HL-60/S4 treated with phorbol 12-myristate 13-acetate at 8.2 ng/mL for 4 days and 3 days (cell line): ENCODE results near the gene KRT38.

Experiments used
- in situ Hi-C: fragments of 300-500 bp; cut with MboI; formaldehyde crosslinking; loops from 2 replicates; pipeline ENCODE4 v1.15.0; 2022; ENCODE audit warnings: low sequenced_read_pairs

Gene KRT38

DNA sequence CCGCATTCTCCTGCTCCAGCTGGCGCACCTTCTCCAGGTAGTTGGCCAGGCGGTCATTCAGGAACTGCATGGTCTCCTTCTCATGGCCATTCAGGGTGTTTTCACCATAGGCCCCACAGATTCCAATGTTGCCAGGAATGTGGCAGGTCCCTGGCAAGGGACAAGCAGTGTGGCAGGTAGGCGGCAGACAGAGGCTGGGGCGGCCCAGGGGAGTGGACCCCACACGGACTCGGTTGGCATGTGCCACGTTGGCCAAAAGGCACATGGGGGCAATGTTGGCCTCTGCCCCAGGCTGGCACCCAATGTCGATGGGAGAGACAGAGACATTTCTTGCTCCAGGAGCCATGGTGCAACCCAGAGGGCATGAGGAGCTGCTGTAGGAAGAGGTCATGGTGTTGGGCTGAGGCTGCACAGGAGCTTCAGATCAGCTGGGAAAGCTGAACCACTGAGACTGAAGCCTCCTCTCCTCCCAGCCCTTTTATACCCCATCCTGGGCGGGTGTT lies at the start of gene KRT38:
Gene KRT38, minus strand, starts transcription at position 453 of the 503 bp plus-strand sequence. Its CDS starts 62 bp downstream, at position 391.
- in situ Hi-C loops = no loop called here

DNA sequence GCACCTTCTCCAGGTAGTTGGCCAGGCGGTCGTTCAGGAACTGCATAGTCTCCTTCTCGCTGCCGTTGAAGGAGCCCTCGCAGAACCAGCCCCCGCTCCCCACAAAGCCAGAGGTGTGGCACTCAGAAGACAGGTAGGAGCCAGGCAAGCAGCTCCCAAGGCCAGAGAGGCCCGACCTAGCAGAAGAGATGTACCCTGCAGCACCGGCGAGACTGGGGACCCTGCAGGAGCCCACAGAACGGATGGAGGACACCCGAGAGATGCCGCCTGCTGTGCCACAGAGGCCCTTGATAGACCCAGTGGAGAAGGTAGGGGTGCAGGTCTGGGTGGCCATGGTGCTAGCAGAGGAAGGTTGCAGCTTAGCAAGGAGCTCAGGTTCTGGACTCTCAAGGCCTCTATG lies 48.7 kb upstream of the KRT38 start, which contains the start of gene KRT36:
Gene KRT36, minus strand, starts transcription at position 380 of the 400 bp plus-strand sequence. Its CDS starts 46 bp downstream, at position 334.
- in situ Hi-C loops = no loop called here

DNA sequence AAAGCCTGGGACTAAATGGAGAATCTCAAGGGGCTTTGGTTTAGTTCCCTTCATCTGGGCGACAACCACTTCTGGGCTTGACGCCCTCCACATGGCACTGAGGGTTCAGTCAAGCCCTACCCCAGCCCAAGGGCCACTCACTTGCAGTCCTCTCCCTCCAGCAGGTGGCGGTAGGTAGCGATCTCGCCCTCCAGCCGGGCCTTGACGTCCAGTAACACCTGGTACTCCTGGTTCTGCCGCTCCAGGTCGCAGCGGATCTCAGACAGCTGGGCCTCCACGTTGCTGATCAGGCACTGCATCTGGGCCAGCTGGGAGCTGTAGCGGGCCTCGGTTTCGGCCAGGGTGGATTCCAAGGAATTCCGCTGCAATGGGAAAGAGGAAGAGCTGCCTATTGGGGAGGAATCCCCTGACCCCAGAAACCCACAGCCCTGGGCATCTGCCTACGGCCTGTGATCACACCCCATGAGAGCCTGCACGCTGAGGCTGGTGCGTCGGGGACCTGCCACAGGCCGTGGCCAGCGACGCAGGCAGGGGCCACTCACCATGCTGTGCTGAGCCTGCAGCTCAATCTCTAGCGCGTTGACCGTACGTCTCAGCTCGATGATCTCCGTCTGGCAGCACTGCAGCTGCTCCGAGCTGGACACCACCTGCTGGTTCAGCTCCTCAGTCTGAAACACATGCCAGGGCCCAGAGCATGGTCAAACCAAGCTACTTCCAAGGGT lies 46.2 kb upstream of the KRT38 start:
- in situ Hi-C loops = no loop called here

DNA sequence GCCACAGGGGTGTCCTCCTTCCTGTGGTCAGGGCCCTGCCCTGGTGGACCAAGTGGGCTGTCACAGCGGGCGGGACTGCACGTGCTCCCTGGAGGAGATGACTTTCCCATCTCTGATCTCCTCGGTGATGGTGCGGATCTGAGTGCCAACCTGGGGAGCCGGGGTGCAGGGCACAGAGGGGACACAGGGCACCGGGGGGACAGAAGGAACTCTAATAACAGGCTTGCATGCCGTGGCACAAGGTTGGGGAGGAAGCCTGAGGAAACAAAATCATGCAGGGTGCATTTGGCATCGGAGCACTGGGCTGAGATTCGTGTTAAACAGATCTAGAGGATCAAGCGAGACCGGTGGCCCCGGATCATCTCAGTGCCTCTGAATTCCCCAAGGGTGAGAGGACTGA lies 45.5 kb upstream of the KRT38 start:
- in situ Hi-C loops = no loop called here

DNA sequence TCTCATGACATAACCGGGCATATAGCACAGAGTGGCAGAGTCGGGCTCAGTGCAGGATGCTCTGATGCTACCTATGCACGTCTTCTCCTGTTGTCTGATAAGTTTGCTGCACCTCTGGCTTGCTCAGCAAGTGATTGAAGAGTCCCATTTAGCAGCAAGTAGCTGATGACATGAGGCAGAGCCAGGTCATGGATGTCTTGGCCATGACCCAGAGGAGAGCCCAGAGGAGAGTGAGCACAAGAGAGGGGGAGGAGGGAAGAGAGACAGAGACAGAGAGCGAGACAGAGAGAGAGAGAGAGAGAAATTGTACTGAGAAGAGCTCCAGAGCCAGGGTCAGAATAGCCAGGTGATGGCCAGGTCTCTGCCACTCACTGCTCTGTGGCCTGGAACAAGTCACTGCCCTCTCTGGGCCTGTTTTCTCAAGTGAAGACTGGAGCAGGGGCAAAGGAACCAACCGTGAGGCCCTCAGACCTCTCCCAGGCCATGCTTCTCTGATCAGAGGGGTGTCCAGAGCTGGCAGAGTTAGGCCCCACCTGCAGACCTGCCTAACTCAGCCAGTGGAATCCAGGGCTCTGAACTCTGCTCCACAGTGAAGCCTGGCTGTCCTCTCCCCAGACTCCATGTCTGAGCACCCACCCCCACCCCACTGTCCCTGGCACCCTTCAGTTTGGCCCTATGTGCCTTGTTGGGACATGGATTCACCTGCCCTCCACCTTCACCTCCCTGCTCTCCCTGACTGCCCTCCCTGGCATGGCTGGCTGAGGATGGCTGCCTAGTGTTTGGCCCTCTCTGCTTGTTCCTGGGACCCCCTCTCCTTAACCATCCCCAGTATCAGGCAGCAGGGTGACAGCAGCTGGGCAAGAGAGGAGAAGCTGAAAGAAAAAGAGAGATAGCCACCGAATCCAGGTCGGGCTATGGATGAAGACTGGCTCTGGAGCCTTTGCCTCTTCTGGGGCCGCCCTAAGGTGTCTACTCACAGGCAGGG lies 44.4 kb upstream of the KRT38 start:
- in situ Hi-C loops = no loop called here

DNA sequence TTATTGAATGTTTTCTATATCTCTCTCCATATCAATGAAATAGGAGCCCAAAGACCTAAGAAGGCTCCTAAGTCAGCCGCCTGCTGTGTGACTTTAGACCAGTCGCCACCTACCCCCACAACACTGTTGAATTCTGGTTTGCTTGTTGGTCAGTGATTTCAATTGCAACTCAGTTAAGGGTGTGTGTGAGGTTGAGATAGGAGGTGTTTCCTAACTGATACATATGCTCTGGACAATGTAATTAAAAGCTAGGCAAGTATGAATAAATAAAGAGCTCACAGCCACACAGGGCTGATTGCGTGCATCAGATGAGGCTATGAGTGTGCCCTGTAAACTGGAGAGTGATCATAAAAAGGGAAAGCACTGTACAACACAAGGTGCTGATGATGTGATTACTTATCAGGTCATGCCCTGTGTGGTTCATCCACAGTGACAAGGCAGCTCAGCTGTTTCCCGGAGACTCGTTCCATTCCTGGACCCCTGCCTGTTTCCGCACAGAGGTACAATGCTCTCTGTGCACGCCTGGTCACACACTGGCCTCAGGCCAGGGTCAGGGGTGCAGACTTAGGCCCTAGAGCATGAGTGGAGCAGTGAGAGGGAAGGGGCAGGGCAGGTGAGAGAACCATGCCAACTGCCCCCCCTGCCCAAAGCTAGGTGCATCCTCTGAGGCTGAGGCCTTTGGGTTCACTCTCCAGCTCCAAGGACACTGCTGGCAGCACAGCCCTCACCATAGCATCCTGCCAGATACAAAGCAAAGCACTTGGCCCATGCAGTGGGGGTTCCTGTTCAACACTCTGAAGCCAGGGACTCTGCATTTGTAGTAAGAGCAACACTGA lies 43.4 kb upstream of the KRT38 start:
- in situ Hi-C loops = no loop called here

DNA sequence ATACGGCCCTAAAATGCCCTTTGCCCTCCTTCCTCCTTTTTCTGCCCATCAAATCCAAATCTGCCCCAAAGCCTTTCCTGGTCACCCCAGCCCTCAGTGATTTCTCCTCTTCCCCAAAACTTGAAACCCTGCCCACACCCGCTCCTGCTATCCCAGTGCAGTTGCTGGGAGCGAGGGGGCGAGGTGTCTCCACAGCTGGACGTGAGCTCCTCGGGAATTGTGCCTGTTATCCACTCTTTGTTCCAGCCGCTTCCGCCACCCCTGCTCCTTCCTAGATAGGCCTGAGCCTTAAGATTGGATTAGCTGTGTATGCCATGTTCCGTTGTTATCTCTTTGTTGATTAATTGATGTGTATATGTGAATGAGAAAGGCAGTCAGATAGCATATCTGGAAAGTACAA lies 42.7 kb upstream of the KRT38 start:
- in situ Hi-C loops = no loop called here

DNA sequence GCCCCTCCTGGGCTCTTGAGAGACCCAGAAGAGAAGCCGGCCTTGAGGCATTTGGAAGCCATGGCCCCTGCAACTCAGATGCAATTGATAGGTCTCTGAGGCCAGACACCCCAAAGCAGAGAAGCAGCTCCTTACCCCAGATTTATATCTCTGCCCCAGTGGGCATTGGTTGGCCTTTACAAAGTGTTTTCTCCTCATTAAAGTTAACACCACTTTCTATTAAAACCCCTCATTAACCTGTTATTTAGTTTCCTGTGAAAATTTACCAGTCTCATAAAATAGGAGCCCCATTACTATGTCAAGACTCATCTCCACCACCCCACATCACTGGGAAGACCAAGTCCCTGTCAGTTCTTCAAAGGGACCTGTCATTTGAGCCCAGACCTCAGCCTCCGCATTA lies 40.3 kb upstream of the KRT38 start, which contains the start of gene KRT35:
Gene KRT35, minus strand, starts transcription at position 116 of the 400 bp plus-strand sequence. Its CDS starts 54 bp downstream, at position 62.
- in situ Hi-C loops = no loop called here

DNA sequence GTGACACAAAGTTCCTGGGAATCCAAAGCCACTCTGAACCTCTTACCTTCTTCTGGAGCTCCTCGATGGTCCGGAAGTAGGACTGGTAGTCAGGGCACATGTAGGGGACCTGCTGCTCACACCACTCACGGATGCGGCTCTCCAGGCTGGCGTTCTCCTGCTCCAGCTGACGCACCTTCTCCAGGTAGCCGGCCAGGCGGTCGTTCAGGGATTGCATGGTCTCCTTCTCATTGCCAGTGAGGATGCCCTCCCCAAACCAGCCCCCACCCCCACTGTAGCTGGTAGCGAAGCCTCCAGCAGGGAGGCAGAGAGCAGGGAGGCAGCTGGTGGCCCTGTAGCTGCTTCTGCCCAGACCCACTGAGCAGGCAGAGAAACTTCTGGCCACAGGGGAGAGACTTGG lies 39.8 kb upstream of the KRT38 start:
- in situ Hi-C loops = no loop called here

DNA sequence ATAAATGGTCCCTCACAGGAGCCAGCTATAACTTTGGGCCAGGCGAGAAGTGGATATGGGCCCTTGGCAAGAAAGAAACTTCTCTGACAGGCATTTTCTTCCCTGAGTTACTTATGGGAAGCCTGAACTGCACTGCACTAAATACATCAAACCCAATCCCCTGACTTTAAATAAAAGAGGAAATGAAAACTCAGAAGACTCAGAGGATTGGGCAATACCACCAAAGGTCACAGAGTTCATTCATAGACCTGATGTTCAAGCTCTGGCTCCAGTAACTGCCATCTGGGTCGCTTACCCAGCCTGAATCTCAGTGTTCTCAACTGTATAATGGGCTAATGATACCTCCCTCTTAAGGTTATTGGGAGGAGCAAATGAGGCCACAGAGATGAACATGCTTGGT lies 39.4 kb upstream of the KRT38 start:
- in situ Hi-C loops = no loop called here

DNA sequence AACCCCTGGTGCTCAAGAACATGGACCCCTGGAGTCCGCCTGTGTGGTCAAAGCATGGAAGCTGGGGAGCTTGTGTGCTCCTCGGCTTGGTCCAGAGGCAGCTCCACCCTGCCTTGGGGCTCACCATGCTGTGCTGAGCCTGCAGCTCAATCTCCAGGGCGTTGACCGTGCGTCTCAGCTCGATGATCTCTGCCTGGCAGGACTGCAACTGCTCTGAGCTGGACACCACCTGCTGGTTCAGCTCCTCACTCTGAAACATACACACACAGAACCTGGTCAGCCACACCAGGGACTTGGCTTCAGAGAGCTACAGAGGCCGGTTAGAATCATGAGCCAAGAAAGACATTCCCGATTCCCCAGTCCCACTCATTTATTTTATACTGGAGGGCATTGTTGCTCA lies 37.5 kb upstream of the KRT38 start:
- in situ Hi-C loops = no loop called here

DNA sequence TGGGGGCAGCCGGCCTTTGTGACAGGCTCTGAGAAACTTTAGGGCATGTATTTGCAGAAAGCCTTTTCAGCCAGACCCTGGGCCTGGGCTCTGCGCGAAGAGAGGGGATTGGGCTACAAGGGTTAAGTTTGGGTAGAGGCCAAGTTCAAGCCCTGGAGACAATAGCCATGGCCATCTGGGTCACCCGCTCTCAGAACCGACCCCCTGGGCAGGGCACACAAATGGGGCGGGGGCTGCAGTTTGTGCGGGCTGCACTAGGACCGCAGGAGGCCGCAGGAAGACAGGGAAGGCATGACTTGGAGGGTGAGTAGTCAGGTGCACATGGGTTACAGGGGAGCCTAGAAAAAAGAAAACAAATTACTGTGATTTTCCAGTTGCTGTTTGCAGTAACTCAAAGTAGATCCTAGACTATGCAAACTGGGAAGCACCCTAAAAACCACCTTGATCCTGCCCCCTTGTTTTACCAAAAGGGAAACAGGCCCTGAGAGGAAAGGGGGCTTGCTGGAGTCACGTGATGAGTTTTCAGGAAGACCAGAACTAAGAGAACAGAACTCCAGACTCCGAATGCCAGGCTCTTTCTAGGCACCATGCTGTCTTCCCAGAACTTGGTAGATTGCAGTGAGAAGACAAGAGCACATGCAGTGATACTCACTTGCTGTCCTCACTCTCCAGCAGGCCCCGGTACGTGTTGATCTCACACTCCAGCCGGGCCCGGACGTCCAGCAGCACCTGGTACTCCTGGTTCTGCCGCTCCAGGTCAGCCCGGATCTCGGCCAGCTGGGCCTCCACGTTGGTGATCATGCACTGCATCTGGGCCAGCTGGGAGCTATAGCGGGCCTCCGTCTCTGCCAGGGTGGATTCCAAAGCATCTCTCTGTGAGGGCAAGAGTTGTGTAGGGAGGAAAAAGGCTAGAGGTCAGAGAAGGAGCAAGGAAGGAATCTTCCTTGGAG lies 36.4 kb upstream of the KRT38 start:
- in situ Hi-C loops = no loop called here

DNA sequence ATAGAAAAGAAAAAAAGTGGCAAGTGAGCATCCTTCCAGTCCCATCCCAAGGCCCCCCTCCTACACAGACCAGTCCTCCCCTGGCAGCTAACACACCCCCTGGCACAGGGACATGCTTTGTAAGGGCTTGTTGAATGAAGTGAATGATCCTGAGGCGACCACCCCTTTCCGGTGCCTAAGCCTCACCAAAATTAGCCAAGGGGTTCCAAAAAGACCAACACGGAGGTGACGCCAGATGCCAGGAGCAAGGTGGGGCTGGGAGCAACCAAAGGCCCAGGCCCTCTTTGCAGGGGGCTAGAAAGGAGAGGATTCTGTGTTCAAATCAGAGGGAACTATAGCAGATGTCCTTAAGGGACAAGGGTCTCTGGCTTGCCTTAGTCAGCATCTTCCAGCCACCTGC lies 34.6 kb upstream of the KRT38 start:
- in situ Hi-C loops = no loop called here

DNA sequence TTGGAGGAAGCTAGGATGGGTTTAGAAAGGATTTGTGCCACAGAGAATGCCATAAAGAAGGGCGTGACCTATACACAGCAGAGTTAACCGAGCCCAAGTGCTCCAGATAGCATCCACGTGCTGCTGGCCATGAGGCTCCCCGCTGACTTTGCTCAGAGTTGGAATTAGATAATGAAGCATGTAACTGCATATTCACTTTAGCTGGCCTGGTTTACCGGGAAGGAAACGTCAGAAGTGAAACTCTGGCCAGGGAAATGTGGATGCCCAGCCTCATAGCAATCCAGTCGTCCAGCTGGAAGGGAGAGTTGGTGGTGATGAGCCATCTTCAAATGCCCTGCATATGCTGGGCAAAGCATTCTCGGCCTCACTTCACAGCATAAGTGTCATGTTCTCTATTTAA lies 34.1 kb upstream of the KRT38 start:
- in situ Hi-C loops = no loop called here

DNA sequence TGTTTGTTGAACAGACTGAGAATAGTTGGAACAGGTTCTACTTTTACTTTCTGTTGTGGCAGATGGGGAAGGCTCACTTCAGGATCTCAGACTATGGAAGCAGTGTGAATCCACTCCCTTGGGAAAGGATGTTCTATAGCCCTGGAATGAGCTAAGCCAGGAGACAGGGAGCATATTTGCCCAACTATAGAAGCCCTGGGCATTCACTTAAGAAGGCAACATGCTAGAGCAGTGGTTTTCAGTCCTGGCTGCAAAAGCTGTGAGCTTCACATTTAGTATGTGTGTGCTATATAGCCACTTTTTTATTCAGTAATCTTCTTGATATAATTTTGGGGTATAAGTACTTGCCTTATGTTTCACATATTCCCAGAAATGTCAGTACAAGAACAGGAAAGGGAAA lies 27.6 kb upstream of the KRT38 start:
- in situ Hi-C loops = no loop called here

DNA sequence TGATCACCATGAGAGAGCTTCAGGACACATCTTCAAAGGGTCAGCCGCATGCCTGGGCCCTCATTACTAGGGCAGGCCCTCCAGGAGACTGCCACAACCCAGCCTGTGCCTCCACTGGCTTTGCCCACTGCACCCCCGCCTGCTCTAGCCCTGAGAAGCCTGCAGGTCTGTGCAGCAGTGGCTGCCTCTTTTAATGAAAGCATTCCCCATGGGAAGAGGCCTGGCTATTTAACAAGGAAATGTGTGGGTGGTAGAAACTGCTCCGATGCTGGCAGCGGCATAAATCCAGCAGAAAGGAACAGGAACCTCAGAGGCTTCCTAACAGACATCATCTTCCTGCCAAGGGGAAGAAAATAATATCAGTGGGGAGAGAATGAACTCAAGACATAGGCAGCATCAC lies 26.8 kb upstream of the KRT38 start:
- in situ Hi-C loops = no loop called here

DNA sequence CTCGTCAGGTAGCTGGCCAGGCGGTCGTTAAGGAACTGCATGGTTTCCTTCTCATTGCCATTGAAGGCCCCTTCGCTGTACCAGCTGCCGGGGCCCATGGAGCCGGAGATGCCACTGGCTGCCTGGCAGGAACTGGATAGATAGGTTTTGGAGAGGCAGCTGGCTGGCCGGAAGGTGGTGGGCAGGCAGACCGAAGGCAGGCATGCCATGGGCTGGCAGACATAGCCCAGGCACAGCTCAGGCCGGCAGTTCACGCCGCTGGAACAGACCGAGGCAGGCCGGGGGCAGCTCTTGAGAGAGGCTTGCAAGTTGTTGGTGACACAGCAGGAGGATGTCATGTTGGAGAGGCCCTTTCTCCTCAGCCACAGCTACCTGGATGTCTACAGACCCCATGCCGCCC lies 26.2 kb upstream of the KRT38 start, which contains the start of gene KRT32:
Gene KRT32, minus strand, starts transcription at position 399 of the 400 bp plus-strand sequence. Its CDS starts 61 bp downstream, at position 338.
- in situ Hi-C loops = no loop called here

DNA sequence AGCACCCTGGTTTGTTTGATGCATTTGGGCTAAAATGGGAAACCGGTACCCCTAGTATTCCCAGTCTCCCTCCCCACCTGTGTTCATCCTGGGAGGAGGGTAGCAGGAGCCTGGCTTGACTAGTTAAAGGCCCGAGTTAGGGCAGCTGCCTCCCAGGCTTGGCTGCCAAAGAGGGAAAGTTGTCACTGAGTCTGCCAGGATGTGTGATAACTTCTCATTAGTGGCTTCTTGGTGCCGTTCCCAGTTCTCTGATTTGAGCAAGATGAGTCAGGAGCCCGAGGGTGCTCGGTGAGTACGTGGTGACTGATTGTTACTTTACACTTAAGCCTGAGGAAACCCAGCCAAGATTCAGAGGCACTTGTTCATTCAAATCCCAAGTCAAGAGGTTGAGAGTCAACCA lies 23.9 kb upstream of the KRT38 start:
- in situ Hi-C loops = no loop called here

DNA sequence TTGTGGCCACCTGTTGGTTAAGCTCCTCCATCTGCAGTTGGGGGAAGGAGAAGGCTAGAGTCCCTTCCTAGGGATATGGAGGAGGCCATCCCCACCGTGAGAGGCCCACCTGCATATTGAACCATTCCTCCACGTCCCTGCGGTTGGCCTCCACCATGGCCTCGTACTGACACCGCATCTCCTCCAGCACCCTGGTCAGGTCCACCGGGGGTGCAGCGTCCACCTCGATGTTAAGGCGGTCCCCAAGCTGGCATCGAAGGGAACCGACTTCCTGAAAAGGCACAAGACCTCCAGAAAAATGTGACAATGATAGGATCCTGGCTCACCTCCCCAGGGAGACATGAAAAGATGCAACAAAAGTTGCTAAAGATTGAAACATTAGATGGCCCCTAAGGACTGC lies 23.4 kb upstream of the KRT38 start:
- in situ Hi-C loops = no loop called here
